GM19372 (cell line): ENCODE results near the gene MRC2.
"Not testable (repeated sequence)": the region's sequence is repeated elsewhere in the genome, so short reads cannot be mapped to it uniquely, and the experiment has no call there.

Experiments
- ATAC-seq: cut with Tn5 transposase; IDR thresholded peaks from one replicate; pipeline ENCODE4 v1.9.1; 2021; ENCODE audit warnings: mild to moderate bottlenecking, low read depth, moderate library complexity; ENCODE audit not compliant: unreplicated experiment

Gene MRC2, protein sequence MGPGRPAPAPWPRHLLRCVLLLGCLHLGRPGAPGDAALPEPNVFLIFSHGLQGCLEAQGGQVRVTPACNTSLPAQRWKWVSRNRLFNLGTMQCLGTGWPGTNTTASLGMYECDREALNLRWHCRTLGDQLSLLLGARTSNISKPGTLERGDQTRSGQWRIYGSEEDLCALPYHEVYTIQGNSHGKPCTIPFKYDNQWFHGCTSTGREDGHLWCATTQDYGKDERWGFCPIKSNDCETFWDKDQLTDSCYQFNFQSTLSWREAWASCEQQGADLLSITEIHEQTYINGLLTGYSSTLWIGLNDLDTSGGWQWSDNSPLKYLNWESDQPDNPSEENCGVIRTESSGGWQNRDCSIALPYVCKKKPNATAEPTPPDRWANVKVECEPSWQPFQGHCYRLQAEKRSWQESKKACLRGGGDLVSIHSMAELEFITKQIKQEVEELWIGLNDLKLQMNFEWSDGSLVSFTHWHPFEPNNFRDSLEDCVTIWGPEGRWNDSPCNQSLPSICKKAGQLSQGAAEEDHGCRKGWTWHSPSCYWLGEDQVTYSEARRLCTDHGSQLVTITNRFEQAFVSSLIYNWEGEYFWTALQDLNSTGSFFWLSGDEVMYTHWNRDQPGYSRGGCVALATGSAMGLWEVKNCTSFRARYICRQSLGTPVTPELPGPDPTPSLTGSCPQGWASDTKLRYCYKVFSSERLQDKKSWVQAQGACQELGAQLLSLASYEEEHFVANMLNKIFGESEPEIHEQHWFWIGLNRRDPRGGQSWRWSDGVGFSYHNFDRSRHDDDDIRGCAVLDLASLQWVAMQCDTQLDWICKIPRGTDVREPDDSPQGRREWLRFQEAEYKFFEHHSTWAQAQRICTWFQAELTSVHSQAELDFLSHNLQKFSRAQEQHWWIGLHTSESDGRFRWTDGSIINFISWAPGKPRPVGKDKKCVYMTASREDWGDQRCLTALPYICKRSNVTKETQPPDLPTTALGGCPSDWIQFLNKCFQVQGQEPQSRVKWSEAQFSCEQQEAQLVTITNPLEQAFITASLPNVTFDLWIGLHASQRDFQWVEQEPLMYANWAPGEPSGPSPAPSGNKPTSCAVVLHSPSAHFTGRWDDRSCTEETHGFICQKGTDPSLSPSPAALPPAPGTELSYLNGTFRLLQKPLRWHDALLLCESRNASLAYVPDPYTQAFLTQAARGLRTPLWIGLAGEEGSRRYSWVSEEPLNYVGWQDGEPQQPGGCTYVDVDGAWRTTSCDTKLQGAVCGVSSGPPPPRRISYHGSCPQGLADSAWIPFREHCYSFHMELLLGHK (N-terminal part only)

GRCh38 chr17:62627219-62627903 lies at the start of gene MRC2:
MRC2 (plus strand) TSS chr17:62627670; CDS start chr17:62627803, 133 bp downstream.
- no peak for ATAC-seq

DNA sequence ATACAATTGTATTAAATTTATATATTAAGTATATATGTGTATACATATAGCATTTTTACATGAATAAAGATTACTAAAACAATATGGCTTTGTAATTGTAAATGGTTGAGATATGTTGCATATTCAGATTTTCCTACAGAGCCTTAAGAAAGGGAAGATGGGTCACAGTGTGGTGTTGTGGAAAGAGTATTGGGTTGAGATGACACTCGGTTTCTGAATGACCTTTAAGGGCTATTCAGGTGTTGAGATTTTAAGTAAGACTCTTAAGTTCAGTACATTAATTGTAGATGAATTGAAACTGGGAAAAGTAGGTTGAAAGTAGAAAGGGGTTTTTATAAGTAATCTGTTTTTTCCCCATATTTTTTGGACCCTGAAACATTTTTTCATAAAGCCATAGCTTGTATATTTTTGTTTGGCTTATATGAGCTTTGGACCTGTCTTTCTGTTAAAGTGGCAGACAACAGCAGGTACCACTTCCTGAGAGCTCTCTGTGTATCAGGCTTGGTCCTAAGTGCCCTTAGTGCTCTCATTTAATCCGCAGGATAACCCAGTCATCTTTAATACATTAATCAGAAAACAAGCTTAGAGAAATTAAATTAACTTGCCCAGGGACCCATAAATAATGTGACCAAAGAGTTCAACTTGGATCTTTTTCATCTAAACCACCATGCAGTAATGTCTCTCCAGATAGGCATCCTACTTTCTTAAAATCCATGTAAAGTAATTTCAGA lies 48.5 kb upstream of the MRC2 start:
- ATAC-seq: no peak

DNA sequence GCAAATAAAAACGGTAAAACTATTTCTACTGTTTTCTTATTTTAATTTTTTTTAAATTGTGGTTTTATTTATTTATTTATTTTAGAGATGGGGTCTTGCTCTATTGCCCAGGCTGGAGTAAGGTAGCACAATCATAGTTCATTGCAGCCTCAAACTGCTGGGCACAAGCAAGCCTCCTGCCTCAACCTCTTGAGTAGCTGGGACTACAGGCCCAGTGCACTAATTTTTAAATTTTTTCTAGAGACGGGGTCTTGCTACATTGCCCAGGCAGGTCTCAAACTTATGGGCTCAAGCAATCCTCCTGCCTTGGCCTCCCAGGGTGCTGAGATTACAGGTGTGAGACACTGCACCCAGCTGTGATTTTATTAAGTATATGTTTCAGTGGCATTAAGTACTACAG lies 46.5 kb upstream of the MRC2 start:
- no peak for ATAC-seq

DNA sequence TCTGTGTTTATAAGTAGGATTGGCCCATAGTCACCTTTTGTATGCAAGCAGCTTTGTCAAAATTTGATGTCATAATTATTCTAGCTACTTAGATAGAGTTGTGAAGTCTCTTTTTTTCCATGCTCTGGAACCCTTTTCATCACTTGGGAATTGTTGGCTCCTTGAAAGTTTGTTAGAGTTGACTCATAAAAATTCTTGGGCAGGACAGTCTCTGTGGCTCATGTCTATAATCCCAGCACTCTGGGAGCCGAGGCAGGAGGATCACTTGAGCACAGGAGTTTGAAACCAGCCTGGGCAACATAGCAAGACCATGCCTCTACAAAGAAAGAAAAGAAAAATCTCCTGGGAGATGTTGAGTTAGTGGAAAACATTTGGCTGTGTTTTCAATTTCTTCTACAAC lies 45.7 kb upstream of the MRC2 start:
- ATAC-seq: no peak

GRCh38 chr17:62587554-62587953 lies 39.9 kb upstream of the MRC2 start:
- no peak for ATAC-seq

DNA sequence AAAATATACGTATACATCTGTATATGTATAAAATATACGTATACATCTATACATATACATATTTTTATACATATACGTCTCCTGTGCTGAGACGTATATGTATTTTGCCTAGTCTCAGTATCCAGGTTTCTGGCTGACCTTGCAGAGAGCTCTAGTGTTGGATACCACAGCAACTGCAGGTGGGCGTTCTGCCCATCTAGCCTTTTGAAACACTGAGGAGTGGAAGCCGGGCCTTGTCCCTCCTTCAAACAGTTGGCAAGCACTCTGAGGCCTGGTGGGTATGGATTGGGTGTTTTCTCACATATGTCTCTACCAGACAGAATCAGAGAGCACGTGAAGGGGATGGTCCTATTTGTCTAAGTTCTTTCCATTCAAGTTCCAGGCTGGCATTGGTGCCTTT lies 39.4 kb upstream of the MRC2 start:
- ATAC-seq: no peak

DNA sequence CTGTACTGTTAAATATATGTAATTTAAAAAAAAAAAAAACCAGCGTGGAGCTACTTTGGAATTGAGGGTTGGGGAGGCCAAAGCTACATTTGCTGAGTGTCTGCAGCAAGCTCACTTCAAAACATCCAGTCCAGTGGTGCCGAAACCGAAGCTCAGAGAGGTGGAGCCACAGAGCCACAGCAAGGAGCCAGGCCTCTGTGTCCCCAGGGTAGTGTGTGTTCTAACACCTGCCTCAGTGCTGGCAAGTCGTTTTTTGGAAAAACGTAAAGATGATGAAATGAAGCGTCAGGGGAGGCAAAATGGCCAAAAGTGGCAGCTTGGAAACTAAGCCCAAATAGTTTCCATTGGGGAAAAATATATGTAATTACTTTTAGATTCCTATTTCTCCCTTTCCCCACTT lies 36.1 kb upstream of the MRC2 start:
- ATAC-seq: no peak

- ATAC-seq: not testable (repeated sequence)
These were observed 35.6 kb upstream of the MRC2 start for GRCh38 chr17:62591822-62592221.

- no peak for ATAC-seq
These were observed 35.0 kb upstream of the MRC2 start for GRCh38 chr17:62592341-62593099.

DNA sequence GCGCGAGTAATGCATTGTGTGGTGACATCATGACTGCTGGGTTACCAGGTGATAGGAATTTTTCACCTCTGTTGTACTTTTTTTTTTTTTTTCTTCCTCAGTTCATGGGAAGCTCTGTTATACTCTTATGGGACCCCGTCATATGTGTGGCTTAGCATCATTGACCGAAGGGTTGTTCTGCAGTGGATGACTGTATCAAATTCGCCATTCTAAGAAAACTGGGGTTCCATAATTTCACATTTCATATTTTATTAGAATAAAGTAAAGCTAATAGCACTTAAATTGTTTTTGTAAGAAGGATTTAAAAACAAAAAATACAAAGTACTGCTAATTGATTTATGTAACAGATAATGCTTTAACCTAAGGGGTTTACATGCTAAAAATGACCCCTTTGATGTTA lies 32.0 kb upstream of the MRC2 start:
- no peak for ATAC-seq

DNA sequence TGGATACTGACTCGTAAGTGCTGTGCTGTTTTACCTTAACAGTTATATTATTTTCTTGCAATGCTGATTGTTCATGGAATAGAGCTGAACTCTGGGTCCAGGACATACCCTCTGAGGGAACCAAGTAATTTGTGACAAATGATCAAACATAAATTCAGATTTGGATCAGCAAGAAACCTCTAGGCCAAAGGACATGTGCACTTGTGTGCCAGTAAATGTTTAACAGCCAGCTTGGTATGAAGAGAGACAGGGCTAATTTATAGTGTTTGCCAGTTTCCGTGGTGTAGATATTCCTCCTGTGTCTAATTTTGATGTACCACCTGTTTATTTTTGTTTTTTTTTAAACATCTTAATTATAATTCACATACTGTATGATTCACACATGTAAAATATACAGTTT lies 30.8 kb upstream of the MRC2 start:
- no peak for ATAC-seq

DNA sequence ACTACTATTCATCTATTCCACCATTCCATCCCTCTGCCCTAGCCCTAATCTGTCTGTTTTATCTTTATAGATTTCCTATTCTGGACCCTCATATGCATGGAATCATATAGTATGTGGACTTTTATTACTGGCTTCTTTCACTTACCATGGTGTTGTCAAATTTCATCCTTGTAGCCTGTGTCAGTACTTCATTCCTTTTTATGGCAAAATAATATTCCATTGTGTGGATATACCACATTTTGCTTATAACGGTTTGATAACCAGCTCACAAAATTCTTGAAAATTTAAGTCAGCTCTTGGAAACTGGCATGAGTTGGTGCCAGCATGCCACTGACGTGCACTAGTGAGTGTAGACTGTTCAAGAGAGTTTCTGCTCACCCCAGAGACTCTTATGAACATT lies 30.3 kb upstream of the MRC2 start:
- ATAC-seq: no peak

- ATAC-seq: no peak
These were observed 29.6 kb upstream of the MRC2 start for GRCh38 chr17:62597920-62598319.

- no peak for ATAC-seq
These were observed 27.4 kb upstream of the MRC2 start for GRCh38 chr17:62599964-62600657.

DNA sequence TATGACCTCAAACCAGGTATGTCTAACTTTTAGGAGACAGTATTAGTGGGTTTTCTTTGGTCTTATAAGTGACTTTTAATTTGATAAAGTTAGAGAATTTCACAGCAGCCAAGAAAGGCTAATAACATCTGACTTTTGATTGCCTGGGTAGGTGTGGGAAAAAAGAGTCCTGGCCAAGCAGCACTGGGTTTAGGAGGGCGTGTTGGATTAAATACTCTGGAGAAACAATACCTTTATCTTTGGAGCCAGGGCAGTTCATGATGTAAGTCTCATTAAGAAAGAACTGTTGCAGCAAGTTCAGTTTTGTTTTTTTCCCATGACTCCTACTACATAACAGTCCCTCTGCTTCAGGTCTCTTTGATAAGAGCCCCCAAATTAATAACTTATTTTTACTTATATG lies 26.7 kb upstream of the MRC2 start:
- ATAC-seq: no peak

DNA sequence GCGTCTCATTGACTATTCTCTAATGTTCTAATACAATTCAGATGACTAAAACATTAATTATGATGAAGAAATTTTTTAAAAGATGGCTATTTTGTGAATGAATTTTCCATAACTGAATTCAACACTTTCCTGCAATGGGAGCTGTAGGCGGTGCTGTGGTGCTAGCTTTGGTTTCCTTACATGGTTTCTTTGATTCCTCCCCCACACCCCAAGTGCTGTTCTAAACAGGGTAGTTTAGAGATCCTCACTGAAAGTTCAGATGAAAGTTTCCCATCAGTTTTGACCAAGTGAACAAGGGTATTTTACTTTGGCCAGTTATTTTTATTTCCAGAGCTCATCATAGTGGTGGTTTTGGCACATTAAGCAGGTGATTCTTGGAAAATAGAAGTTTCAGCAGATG lies 26.0 kb upstream of the MRC2 start:
- ATAC-seq: no peak

GRCh38 chr17:62603783-62604182 lies 23.7 kb upstream of the MRC2 start:
- ATAC-seq: not testable (repeated sequence)

GRCh38 chr17:62605588-62605987 lies 21.9 kb upstream of the MRC2 start:
- no peak for ATAC-seq
